GM12878 (cell line): Measurements from ENCODE around the gene ACKR2. TPM values are rescaled to one million over a fixed set of nuclear protein-coding genes. Genes with fewer than 3 reads are reported as not detected.

Source experiments
- ATAC-seq: fragments of 200-7000 bp; cut with Tn5 transposase; 3 replicates; pipeline ENCODE4 v1.9.1; 2020; ENCODE audit warnings: mild to moderate bottlenecking, moderate library complexity
- BruUV-seq: library from RNA; stranded (reverse); fragments of 400-500 nt; replicated peaks from 2 replicates; lab custom pipeline; 2021; lab: Mats Ljungman, UMichigan
- CTCF ChIA-PET: fragments of 300-600 bp; sonication (Branson Sonifier 250); formaldehyde crosslinking; extraction: SDS; loops from one replicate; lab custom pipeline; 2021; ENCODE audit warnings: inconsistent platforms; lab: Yijun Ruan, JAX
- POLR2A ChIA-PET: fragments of 350-600 bp; formaldehyde crosslinking; extraction: SDS; loops from one replicate; lab custom pipeline; 2021; ENCODE audit warnings: inconsistent platforms; lab: Charles Lee
- RAD21 ChIA-PET: fragments of 300-600 bp; sonication (Branson Sonifier 250); formaldehyde crosslinking; loops from one replicate; lab custom pipeline; 2023; ENCODE audit warnings: antibody characterized with exemption; ENCODE audit not compliant: unreplicated experiment; lab: Charles Lee
- SMC1A ChIA-PET: fragments of 300-600 bp; sonication (Branson Sonifier 250); formaldehyde crosslinking; loops from one replicate; lab custom pipeline; 2023; ENCODE audit not compliant: unreplicated experiment, uncharacterized antibody; lab: Charles Lee
- DNase-seq: peaks from one replicate; pipeline ENCODE4 v3.0.0-alpha.2; 2011; ENCODE audit warnings: low read depth, low spot score
- FAIRE-seq: peaks from 3 replicates; lab custom pipeline; 2011; peaks lifted over from hg19 to GRCh38; lab: Jason Lieb, UNC
- H2AFZ ChIP-seq: 2 replicates; pipeline ENCODE4 v1.6.0; 2011; ENCODE audit warnings: low read depth, low read length, control low read depth; ENCODE audit not compliant: control insufficient read depth
- H3K27ac ChIP-seq: 2 replicates; pipeline ENCODE4 v1.5.1; 2011; ENCODE audit warnings: control low read depth; ENCODE audit not compliant: control insufficient read depth, insufficient read depth
- H3K27me3 ChIP-seq, 2 experiments: replicated peaks in 1 of 2; 2 replicates each; pipeline versions ENCODE4 v1.6.0 to v1.6.1; 2011; ENCODE audit warnings: low read length in 1 of 2; ENCODE audit not compliant: control insufficient read depth in 2 of 2, insufficient read depth in 2 of 2
- H3K36me3 ChIP-seq, 2 experiments: 2 replicates each; pipeline ENCODE4 v1.5.1; 2011; ENCODE audit warnings: low read length in 1 of 2; ENCODE audit not compliant: control insufficient read depth in 2 of 2, insufficient read depth in 2 of 2
- H3K4me1 ChIP-seq: 2 replicates; pipeline ENCODE4 v1.6.1; 2011; ENCODE audit warnings: mild to moderate bottlenecking, low read length, moderate library complexity, mixed read lengths; ENCODE audit not compliant: control insufficient read depth, insufficient read depth
- H3K4me2 ChIP-seq: 2 replicates; pipeline ENCODE4 v1.6.0; 2011; ENCODE audit warnings: control low read depth; ENCODE audit not compliant: control insufficient read depth, insufficient read depth
- H3K4me3 ChIP-seq: fragments of 200-600 bp; sonication (generic); 2 replicates; pipeline ENCODE4 v1.5.1; 2016
- H3K79me2 ChIP-seq: 2 replicates; pipeline ENCODE4 v1.6.0; 2011; ENCODE audit warnings: low read length; ENCODE audit not compliant: control insufficient read depth, insufficient read depth
- H3K9ac ChIP-seq: 2 replicates; pipeline ENCODE4 v1.8.0; 2011; ENCODE audit warnings: low read length, control low read depth, mixed read lengths; ENCODE audit not compliant: control insufficient read depth, insufficient read depth
- H3K9me3 ChIP-seq: replicated peaks from 3 replicates; pipeline ENCODE4 v1.5.1; 2011; ENCODE audit warnings: mild to moderate bottlenecking, low read length; ENCODE audit not compliant: control insufficient read depth, insufficient read depth
- H4K20me1 ChIP-seq: 2 replicates; pipeline ENCODE4 v1.6.0; 2011; ENCODE audit not compliant: control insufficient read depth, insufficient read depth
- CBFB ChIP-seq: IDR thresholded peaks from 2 replicates; pipeline ENCODE4 v1.6.1; 2016; ENCODE audit warnings: antibody characterized with exemption, low read depth
- CHD1 ChIP-seq: IDR thresholded peaks from 2 replicates; pipeline ENCODE4 v1.6.1; 2012; ENCODE audit warnings: low read depth, low read length, improper control_type of control experiment
- CHD2 ChIP-seq: IDR thresholded peaks from 2 replicates; pipeline ENCODE4 v1.6.1; 2011; ENCODE audit warnings: low read depth, low read length, improper control_type of control experiment, borderline replicate concordance
- GABPA ChIP-seq: IDR thresholded peaks from 2 replicates; pipeline ENCODE4 v1.6.1; 2014; ENCODE audit warnings: antibody characterized with exemption, low read depth, mild to moderate bottlenecking, inconsistent platforms
- MYB ChIP-seq: fragments of 150-350 bp; IDR thresholded peaks from 2 replicates; pipeline ENCODE4 v1.6.1; 2014; ENCODE audit warnings: mild to moderate bottlenecking, low read depth, low read length, borderline replicate concordance
- PKNOX1 ChIP-seq: fragments of 450-650 bp; IDR thresholded peaks from 2 replicates; pipeline ENCODE4 v1.6.1; 2016; ENCODE audit warnings: mild to moderate bottlenecking
- PML ChIP-seq: IDR thresholded peaks from 2 replicates; pipeline ENCODE4 v1.6.1; 2012; ENCODE audit warnings: low read length, inconsistent platforms
- SKIL ChIP-seq: fragments of 450-650 bp; IDR thresholded peaks from 2 replicates; pipeline ENCODE4 v1.6.1; 2017; ENCODE audit warnings: mild to moderate bottlenecking, low read depth, inconsistent platforms; ENCODE audit not compliant: poor library complexity, severe bottlenecking
- SMAD5 ChIP-seq: IDR thresholded peaks from 2 replicates; pipeline ENCODE4 v1.6.1; 2016; ENCODE audit warnings: antibody characterized with exemption, low read depth
- STAT3 ChIP-seq: IDR thresholded peaks from 2 replicates; pipeline ENCODE4 v1.6.1; 2011; ENCODE audit warnings: low read depth, low read length, improper control_type of control experiment
- TCF12 ChIP-seq: IDR thresholded peaks from 2 replicates; pipeline ENCODE4 v1.6.1; 2011; ENCODE audit warnings: low read depth, mild to moderate bottlenecking, low read length
- TCF3 ChIP-seq: IDR thresholded peaks from 2 replicates; pipeline ENCODE4 v1.6.1; 2012; ENCODE audit warnings: low read depth, mild to moderate bottlenecking, low read length, borderline replicate concordance; ENCODE audit not compliant: insufficient read depth
- USF2 ChIP-seq: IDR thresholded peaks from 2 replicates; pipeline ENCODE4 v1.6.1; 2011; ENCODE audit warnings: low read depth, low read length, improper control_type of control experiment, borderline replicate concordance
- WRNIP1 ChIP-seq: IDR thresholded peaks from 2 replicates; pipeline ENCODE4 v1.6.1; 2011; ENCODE audit warnings: low read depth, low read length, improper control_type of control experiment, borderline replicate concordance
- ZNF217 ChIP-seq: fragments of 450-650 bp; IDR thresholded peaks from 2 replicates; pipeline ENCODE4 v1.6.1; 2017; ENCODE audit warnings: antibody characterized with exemption, mild to moderate bottlenecking
- ZNF592 ChIP-seq: fragments of 450-650 bp; IDR thresholded peaks from 2 replicates; pipeline ENCODE4 v1.6.1; 2017; ENCODE audit warnings: mild to moderate bottlenecking, moderate library complexity
- ZSCAN29 ChIP-seq: fragments of 450-650 bp; IDR thresholded peaks from 2 replicates; pipeline ENCODE4 v1.6.1; 2017; ENCODE audit warnings: mild to moderate bottlenecking, moderate library complexity
- WGBS: methylation state at CpG from one replicate; pipeline ENCODE4 v1.1.6; 2016; ENCODE audit warnings: low lambda C conversion rate; ENCODE audit not compliant: insufficient replicate concordance, insufficient coverage; ENCODE audit errors: missing lambda C conversion rate; 5-methylcytosine and 5-hydroxymethylcytosine counted together
- in situ Hi-C: fragments of 300-500 bp; cut with MboI; formaldehyde crosslinking; loops from 9 replicates; pipeline ENCODE4 v1.14.3; 2018; ENCODE audit warnings: mixed read lengths
- intact Hi-C: fragments of 100-400 bp; cut with micrococcal nuclease; formaldehyde crosslinking; loops from one replicate; pipeline ENCODE4 v1.14.2; 2022; ENCODE audit not compliant: unreplicated experiment
- polyA plus RNA-seq, 11 experiments: library from polyadenylated mRNA; depleted of rRNA in 4 of 11; unstranded in 6 of 11; stranded (reverse) in 5 of 11; fragments of >200 nt; fragmentation: Nextera tagmentation in 4 of 11; fragmentation: Illumina TruSeq in 1 of 11; extraction: Ambion mirVana in 4 of 11; extraction: Trizol in 1 of 11; gene quantifications; 1 replicate in 1 of 11; 2 replicates in 10 of 11; pipeline versions ENCODE4 v1.2.1 to v1.2.3, GENCODE V29; 2011 to 2016; ENCODE audit warnings: inconsistent platforms in 2 of 11, missing spikeins in 2 of 11, low read depth in 1 of 11
- total RNA-seq, 4 experiments: library from RNA; depleted of rRNA in 3 of 4; stranded (reverse); fragments of >200 nt in 3 of 4; fragmentation: Illumina TruSeq in 1 of 4; extraction: Trizol in 1 of 4; gene quantifications; 2 replicates each; pipeline versions ENCODE4 v1.2.1 to v1.2.3, GENCODE V29; 2013 to 2021

Gene ACKR2
- total and polyA plus RNA-seq, 10 of the 15 experiments (the other 5 are each of a cell fraction or from before 2014, with no cell fraction given), result 0.05 to 0.91 (median 0.23) TPM; not detected in 2

- Histone ChIP-seq H3K27me3 (no peaks in the 10 kb centered on the region), H2AFZ (no peak overlapping the region), H3K4me2 (no peak overlapping the region), H3K4me1 (no peaks in the 10 kb centered on the region), H3K27ac (no peak overlapping the region), H3K9ac (no peak overlapping the region), H3K4me3 (no peak overlapping the region), H3K9me3 (no peaks in the 10 kb centered on the region), H4K20me1 (no peaks in the 10 kb centered on the region), H3K36me3 (no peaks in the 10 kb centered on the region), H3K79me2 (no peaks in the 10 kb centered on the region)
- intact Hi-C loops (no loop called here), in situ Hi-C loops (no loop called here)
- CTCF ChIA-PET, result no interaction called here
- 34% methylated on average over 3 of the region's 3 CpGs for WGBS
- RAD21 ChIA-PET, result no interaction called here
- BruUV-seq, result no TSS peak
- DNase-seq (no peak), FAIRE-seq (no peak), ATAC-seq (no peak)
- SMC1A ChIA-PET, result no interaction called here
- POLR2A ChIA-PET, result interaction anchor here (0.5 kb wide), 1 partner anchor 133 kb away, joined by 6 read pairs; no protein-coding TSS in a partner anchor
- TF ChIP-seq STAT3 (no peak), CBFB (no peak), SKIL (no peak), ZSCAN29 (no peak), WRNIP1 (no peak), CHD2 (no peak), ZNF592 (no peak), MYB (no peak), TCF3 (no peak), TCF12 (no peak), CHD1 (no peak), PML (no peak), ZNF217 (no peak), PKNOX1 (no peak), USF2 (no peak), SMAD5 (no peak), GABPA (no peak)
These were observed 44.5 kb upstream of the ACKR2 start for GRCh38 chr3:42764561-42765295.
